ENCODE data around the gene KTN1.

- TF ChIP-seq CTCF (IDR thresholded peaks at IDR 0.05) (no peak), POLR2A (IDR thresholded peaks at IDR 0.05) (no peak)
Observed at GRCh38 chr14:55586411-55586810, 6.4 kb downstream of the KTN1 start.
